K562 (cell line): ENCODE data around the gene RABL2B. TPM values are rescaled to one million over a fixed set of nuclear protein-coding genes. Genes with fewer than 3 reads are reported as not detected.

Source experiments
- ATAC-seq: fragments of 200-7000 bp; cut with Tn5 transposase; 3 replicates; pipeline ENCODE4 v1.9.1; 2020; ENCODE audit warnings: moderate library complexity
- BruUV-seq: library from RNA; stranded (reverse); fragments of 400-500 nt; replicated peaks from 2 replicates; lab custom pipeline; 2021; lab: Mats Ljungman, UMichigan
- CTCF ChIA-PET: fragments of 300-600 bp; formaldehyde crosslinking; extraction: SDS; loops from one replicate; lab custom pipeline; 2021; ENCODE audit warnings: low intra/inter-chr PET ratio; lab: Yijun Ruan, JAX
- POLR2A ChIA-PET: fragments of 300-600, 350-650 bp; sonication (Branson Sonifier 250); formaldehyde crosslinking; extraction: SDS; loops from one replicate; lab custom pipeline; 2021; ENCODE audit warnings: antibody characterized with exemption, inconsistent platforms; lab: Yijun Ruan, JAX
- DNase-seq, 4 experiments: peaks; one replicate each; pipeline versions ENCODE4 v3.0.0 to v3.0.0-alpha.2; 2011 to 2018; ENCODE audit warnings: low spot score in 3 of 4, mixed read lengths in 3 of 4; ENCODE audit errors: extremely low read depth in 1 of 4
- FAIRE-seq: peaks from 2 replicates; lab custom pipeline; 2011; peaks lifted over from hg19 to GRCh38; lab: Jason Lieb, UNC
- H2AFZ ChIP-seq: 2 replicates; pipeline ENCODE4 v1.6.0; 2011; ENCODE audit warnings: low read depth, low read length, control low read depth, inconsistent platforms
- H3K27ac ChIP-seq: fragments of 200-600 bp; 3 replicates; pipeline ENCODE4 v1.8.0; 2011; ENCODE audit warnings: low read depth, mild to moderate bottlenecking, control low read depth, inconsistent platforms, low read length, moderate library complexity, mixed read lengths; ENCODE audit errors: extremely low read depth
- H3K27me3 ChIP-seq, 2 experiments: fragments of 300-600 bp in 1 of 2; 2 replicates in 1 of 2; 3 replicates in 1 of 2; pipeline versions ENCODE4 v1.6.0 to v1.8.0; 2011; ENCODE audit warnings: inconsistent platforms in 2 of 2, low read length in 2 of 2, mild to moderate bottlenecking in 1 of 2, mixed read lengths in 1 of 2, moderate library complexity in 1 of 2; ENCODE audit not compliant: control insufficient read depth in 2 of 2, insufficient read depth in 2 of 2
- H3K36me3 ChIP-seq: fragments of 300-600 bp; 3 replicates; pipeline ENCODE4 v1.8.0; 2011; ENCODE audit warnings: mild to moderate bottlenecking, low read length, inconsistent platforms; ENCODE audit not compliant: control insufficient read depth, insufficient read depth
- H3K4me1 ChIP-seq, 2 experiments: fragments of 200-600 bp in 1 of 2; replicated peaks in 1 of 2; 2 replicates in 1 of 2; 3 replicates in 1 of 2; pipeline versions ENCODE4 v1.5.1 to v1.8.0; 2011; ENCODE audit warnings: inconsistent platforms in 2 of 2, low read length in 2 of 2, mild to moderate bottlenecking in 1 of 2, mixed read lengths in 1 of 2, moderate library complexity in 1 of 2; ENCODE audit not compliant: control insufficient read depth in 2 of 2, insufficient read depth in 2 of 2
- H3K4me2 ChIP-seq: 2 replicates; pipeline ENCODE4 v1.6.1; 2011; ENCODE audit warnings: low read length, control low read depth, inconsistent platforms, mixed read lengths; ENCODE audit not compliant: insufficient read depth
- H3K4me3 ChIP-seq: fragments of 200-600 bp; sonication (generic), shearing (Covaris generic); 2 replicates; pipeline ENCODE4 v1.5.1; 2016; ENCODE audit warnings: control low read depth, inconsistent platforms
- H3K79me2 ChIP-seq: fragments of 200-600 bp; 3 replicates; pipeline ENCODE4 v1.8.0; 2011; ENCODE audit warnings: low read length, inconsistent platforms; ENCODE audit not compliant: control insufficient read depth, insufficient read depth
- H3K9ac ChIP-seq, 2 experiments: 2 replicates each; pipeline versions ENCODE4 v1.6.0 to v1.6.1; 2011; ENCODE audit warnings: low read depth in 2 of 2, low read length in 2 of 2, control low read depth in 1 of 2, inconsistent platforms in 1 of 2, mild to moderate bottlenecking in 1 of 2, mixed read lengths in 1 of 2; ENCODE audit not compliant: insufficient read depth in 1 of 2
- H3K9me1 ChIP-seq: one replicate; pipeline ENCODE4 v1.6.0; 2011; ENCODE audit warnings: inconsistent platforms, mild to moderate bottlenecking, low read length, moderate library complexity; ENCODE audit not compliant: control insufficient read depth, insufficient read depth
- H3K9me3 ChIP-seq: replicated peaks from 2 replicates; pipeline ENCODE4 v1.5.1; 2011; ENCODE audit warnings: low read depth, low read length, inconsistent platforms; ENCODE audit not compliant: control insufficient read depth, insufficient read depth
- H4K20me1 ChIP-seq: replicated peaks from 2 replicates; pipeline ENCODE4 v1.6.1; 2011; ENCODE audit warnings: low read length, inconsistent platforms, mixed read lengths; ENCODE audit not compliant: control insufficient read depth, insufficient read depth
- MTA1 ChIP-seq: fragments of 450-650 bp; IDR thresholded peaks from 2 replicates; pipeline ENCODE4 v1.6.1; 2017; ENCODE audit warnings: borderline replicate concordance
- MTA3 ChIP-seq: fragments of 450-650 bp; formaldehyde crosslinking; IDR thresholded peaks from 2 replicates; pipeline ENCODE4 v1.6.1; 2017; ENCODE audit warnings: mild to moderate bottlenecking, borderline replicate concordance
- POLR2A ChIP-seq: fragments of 450-650 bp; conservative IDR thresholded peaks from 2 replicates; pipeline ENCODE4 v1.6.1; 2016
- PURB ChIP-seq: sonication (generic); formaldehyde crosslinking; IDR thresholded peaks from 2 replicates; pipeline ENCODE4 v1.9.0; 2021; ENCODE audit warnings: low read depth, mild to moderate bottlenecking, missing genetic modification reagents
- SMAD1 ChIP-seq: fragments of 150-350 bp; IDR thresholded peaks from 2 replicates; pipeline ENCODE4 v1.6.1; 2014; ENCODE audit warnings: low read length, low read depth; ENCODE audit not compliant: partially characterized antibody
- SMARCB1 ChIP-seq: IDR thresholded peaks from 2 replicates; pipeline ENCODE4 v1.6.1; 2011; ENCODE audit warnings: improper control_type of control experiment, low read depth; ENCODE audit not compliant: insufficient read length
- SREBF2 ChIP-seq: sonication (generic); formaldehyde crosslinking; IDR thresholded peaks from 2 replicates; pipeline ENCODE4 v1.4.0; 2020; ENCODE audit warnings: mild to moderate bottlenecking, missing genetic modification reagents
- STAT5B ChIP-seq: fragments of 250-450 bp; sonication (Bioruptor Pico); IDR thresholded peaks from 2 replicates; pipeline ENCODE4 v1.8.0; 2021; ENCODE audit warnings: mild to moderate bottlenecking, inconsistent platforms
- ZBTB1 ChIP-seq: sonication (generic); formaldehyde crosslinking; IDR thresholded peaks from 2 replicates; pipeline ENCODE4 v1.8.1; 2023; ENCODE audit warnings: missing genetic modification reagents, low read depth, mild to moderate bottlenecking, borderline replicate concordance
- ZBTB33 ChIP-seq: sonication (generic); formaldehyde crosslinking; IDR thresholded peaks from 2 replicates; pipeline ENCODE4 v1.8.1; 2023; ENCODE audit warnings: mild to moderate bottlenecking, missing genetic modification reagents
- ZNF146 ChIP-seq: IDR thresholded peaks from one replicate; pipeline ENCODE4 v1.6.1; 2018; ENCODE audit warnings: missing compliant biosample characterization; ENCODE audit not compliant: unreplicated experiment
- WGBS: fragments of 100-300 bp; shearing (Covaris generic); methylation state at CpG from one replicate; pipeline ENCODE4 v1.1.6; 2016; ENCODE audit warnings: low coverage, mixed read lengths; ENCODE audit not compliant: insufficient coverage; ENCODE audit errors: missing lambda C conversion rate; 5-methylcytosine and 5-hydroxymethylcytosine counted together
- in situ Hi-C: fragments of 300-500 bp; cut with MboI; formaldehyde crosslinking; loops from 4 replicates; pipeline ENCODE4 v1.15.0; 2018; ENCODE audit warnings: inconsistent platforms, mixed read lengths
- intact Hi-C: fragments of 100-400 bp; cut with micrococcal nuclease; formaldehyde crosslinking; loops from 2 replicates; pipeline ENCODE4 v1.14.2; 2022
- polyA plus RNA-seq, 8 experiments: library from polyadenylated mRNA; depleted of rRNA in 4 of 8; stranded (reverse) in 5 of 8; unstranded in 3 of 8; fragments of >200 nt; fragmentation: Nextera tagmentation in 2 of 8; fragmentation: Illumina TruSeq in 1 of 8; extraction: Ambion mirVana in 2 of 8; extraction: Trizol in 1 of 8; gene quantifications; 2 replicates each; pipeline versions ENCODE4 v1.2.1 to v1.2.3, GENCODE V29; 2011 to 2014; ENCODE audit warnings: inconsistent platforms in 1 of 8, missing spikeins in 1 of 8
- total RNA-seq, 7 experiments: library from RNA; depleted of rRNA in 6 of 7; stranded (reverse); fragments of >200 nt in 6 of 7; fragmentation: Illumina TruSeq in 2 of 7; extraction: Trizol in 2 of 7; gene quantifications; 2 replicates each; pipeline versions ENCODE4 v1.2.1 to v1.2.3, GENCODE V29; 2011 to 2021; ENCODE audit warnings: low replicate concordance in 1 of 7
- TF ChIP-seq, protein P1 (sequence below), 2 experiments: fragments of 450-650 bp; IDR thresholded peaks; 2 replicates each; pipeline ENCODE4 v1.6.1; 2016; ENCODE audit warnings: mild to moderate bottlenecking in 2 of 2, borderline replicate concordance in 1 of 2, low read depth in 1 of 2, moderate library complexity in 1 of 2

The RABL2B gene
- total and polyA plus RNA-seq, 9 of the 15 experiments (the other 6 are each of a cell fraction or from before 2014, with no cell fraction given), result 0.76 to 8.5 (median 3.6) TPM

DNA sequence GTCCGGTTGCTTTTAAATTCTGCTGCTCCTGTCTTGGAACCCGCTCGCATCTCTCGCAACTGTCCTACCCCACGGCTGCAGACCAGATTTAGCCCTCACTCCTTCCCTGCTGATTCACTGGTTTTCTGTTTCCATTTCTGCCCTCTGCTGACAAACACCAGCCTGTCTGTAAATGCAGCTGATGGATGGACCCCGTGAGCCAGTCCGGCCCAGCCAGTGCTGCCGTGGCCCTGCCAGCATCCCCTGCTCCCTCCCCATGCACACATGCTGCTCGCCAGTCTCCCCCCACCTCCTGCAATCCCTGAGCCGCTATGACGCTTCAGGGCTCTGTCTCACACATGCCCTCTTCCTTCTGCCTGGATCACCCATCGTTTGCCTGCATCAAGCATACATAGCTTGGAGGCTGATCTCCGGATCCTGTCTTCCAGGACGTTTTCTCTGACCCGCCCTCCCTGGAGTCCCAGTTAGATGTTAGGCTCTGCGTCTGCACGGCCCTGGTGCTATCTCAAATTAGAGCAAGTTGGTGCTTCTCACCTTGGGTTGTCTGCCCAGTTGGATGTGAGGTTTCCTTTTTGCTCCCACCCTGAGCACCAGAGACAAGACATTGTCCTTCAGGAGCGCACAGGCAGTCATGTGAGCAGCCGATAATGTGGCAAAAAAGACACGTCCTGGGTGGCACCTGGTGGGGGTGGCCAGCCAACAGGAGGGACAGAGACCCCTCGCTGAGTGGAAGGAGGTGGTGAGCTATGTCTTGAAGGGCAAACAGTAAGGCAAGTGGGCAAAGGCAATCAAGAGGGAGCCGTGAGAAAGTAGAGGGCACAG lies 49.7 kb downstream of the RABL2B start:
- in situ Hi-C loops, result no loop called here
- Histone ChIP-seq H3K4me3 (no peak overlapping the region), H4K20me1 (no peaks in the 10 kb centered on the region), H3K4me1 (peaks cover 0 to 14% of the 10 kb centered on the region in 2 experiments; a peak in 3 of 5 replicates), H3K4me2 (no peak overlapping the region), H3K27me3 (peaks cover 4 to 42% of the 10 kb centered on the region in 2 experiments; a peak in 4 of 5 replicates), H3K9ac (no peak overlapping the region; a peak in 1 of 4 replicates), H3K79me2 (no peaks in the 10 kb centered on the region), H3K27ac (no peak overlapping the region), H2AFZ (no peak overlapping the region), H3K36me3 (no peaks in the 10 kb centered on the region), H3K9me1 (no peaks in the 10 kb centered on the region), H3K9me3 (no peaks in the 10 kb centered on the region)
- DNase-seq (no peak), ATAC-seq (no peak), FAIRE-seq (no peak)
- POLR2A ChIA-PET, result no interaction called here
- CTCF ChIA-PET, result no interaction called here
- WGBS, result 4% methylated on average over 21 of the region's 22 CpGs
- intact Hi-C loops, result no loop called here
- BruUV-seq, result no TSS peak
- TF ChIP-seq ZBTB33 (no peak), ZBTB1 (CRISPR knock-in tag) (no peak), SMARCB1 (no peak), SMAD1 (no peak), STAT5B (CRISPR knock-in tag) (no peak), MTA1 (no peak), POLR2A (no peak), MTA3 (no peak), PURB (CRISPR knock-in tag) (no peak), SREBF2 (CRISPR knock-in tag) (no peak), ZNF146 (CRISPR knock-in tag) (no peak)
- TF ChIP-seq, protein P1, sequence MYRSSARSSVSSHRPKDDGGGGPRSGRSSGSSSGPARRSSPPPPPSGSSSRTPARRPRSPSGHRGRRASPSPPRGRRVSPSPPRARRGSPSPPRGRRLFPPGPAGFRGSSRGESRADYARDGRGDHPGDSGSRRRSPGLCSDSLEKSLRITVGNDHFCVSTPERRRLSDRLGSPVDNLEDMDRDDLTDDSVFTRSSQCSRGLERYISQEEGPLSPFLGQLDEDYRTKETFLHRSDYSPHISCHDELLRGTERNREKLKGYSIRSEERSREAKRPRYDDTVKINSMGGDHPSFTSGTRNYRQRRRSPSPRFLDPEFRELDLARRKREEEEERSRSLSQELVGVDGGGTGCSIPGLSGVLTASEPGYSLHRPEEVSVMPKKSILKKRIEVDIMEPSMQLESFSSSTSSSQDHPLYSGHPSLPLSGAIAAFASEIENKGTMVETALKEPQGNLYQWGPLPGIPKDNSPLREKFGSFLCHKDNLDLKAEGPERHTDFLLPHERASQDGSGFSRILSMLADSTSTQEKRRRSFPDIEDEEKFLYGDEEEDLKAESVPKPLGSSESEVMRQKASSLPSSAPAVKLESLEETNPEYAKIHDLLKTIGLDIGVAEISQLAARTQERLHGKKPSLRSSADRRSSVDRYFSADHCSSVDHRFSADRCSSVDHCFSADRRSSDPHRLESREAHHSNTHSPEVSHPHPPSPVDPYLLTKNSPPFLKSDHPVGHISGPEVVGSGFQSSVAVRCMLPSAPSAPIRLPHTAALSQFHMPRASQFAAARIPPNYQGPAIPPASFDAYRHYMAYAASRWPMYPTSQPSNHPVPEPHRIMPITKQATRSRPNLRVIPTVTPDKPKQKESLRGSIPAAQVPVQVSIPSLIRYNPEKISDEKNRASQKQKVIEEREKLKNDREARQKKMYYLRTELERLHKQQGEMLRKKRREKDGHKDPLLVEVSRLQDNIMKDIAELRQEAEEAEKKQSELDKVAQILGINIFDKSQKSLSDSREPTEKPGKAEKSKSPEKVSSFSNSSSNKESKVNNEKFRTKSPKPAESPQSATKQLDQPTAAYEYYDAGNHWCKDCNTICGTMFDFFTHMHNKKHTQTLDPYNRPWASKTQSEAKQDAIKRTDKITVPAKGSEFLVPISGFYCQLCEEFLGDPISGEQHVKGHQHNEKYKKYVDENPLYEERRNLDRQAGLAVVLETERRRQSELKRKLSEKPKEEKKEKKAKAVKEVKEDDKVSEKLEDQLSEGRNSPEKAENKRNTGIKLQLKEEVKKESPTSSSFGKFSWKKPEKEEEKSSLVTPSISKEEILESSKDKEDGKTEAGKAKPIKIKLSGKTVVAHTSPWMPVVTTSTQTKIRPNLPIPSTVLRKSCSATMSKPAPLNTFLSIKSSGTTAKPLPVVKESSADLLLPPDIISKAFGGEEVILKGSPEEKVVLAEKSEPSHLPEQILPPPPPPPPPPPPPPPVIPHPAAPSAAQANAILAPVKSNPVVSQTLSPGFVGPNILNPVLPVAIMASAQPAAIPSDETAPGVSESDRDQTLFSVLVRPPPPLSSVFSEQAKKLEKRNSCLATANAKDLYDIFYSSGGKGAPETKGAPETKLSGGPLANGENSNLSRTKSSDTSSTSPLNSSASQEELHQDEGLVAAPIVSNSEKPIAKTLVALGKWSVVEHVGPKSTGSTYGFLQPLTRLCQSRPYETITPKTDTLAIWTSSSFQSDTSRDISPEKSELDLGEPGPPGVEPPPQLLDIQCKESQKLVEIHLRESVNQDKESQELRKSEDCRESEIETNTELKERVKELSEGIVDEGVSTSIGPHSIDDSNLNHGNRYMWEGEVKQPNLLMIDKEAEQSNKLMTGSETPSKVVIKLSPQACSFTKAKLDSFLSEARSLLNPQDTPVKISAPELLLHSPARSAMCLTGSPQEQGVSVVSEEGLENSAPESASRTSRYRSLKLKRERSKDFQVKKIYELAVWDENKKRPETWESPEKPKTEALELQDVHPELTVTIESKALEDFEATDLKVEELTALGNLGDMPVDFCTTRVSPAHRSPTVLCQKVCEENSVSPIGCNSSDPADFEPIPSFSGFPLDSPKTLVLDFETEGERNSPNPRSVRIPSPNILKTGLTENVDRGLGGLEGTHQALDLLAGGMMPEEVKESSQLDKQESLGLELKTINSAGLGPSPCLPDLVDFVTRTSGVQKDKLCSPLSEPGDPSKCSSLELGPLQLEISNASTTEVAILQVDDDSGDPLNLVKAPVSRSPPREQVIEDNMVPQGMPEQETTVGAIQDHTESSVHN (IDR thresholded peaks at IDR 0.05; ENCODE audit: borderline replicate concordance in 1 of 2, low read depth in 1 of 2), result no peak
